Nephron (organoid): Measurements from ENCODE around the gene RAB11FIP3.

Source experiments
- H3K27ac Mint-ChIP-seq, 3 experiments: 2 replicates each; pipeline ENCODE4 v1.8.0; 2020; ENCODE audit warnings: mixed read lengths in 3 of 3, mild to moderate bottlenecking in 2 of 3, moderate library complexity in 1 of 3
- H3K27me3 Mint-ChIP-seq: 2 replicates; pipeline ENCODE4 v1.8.0; 2021; ENCODE audit warnings: low read depth, mild to moderate bottlenecking, moderate library complexity, mixed read lengths
- H3K36me3 Mint-ChIP-seq: 2 replicates; pipeline ENCODE4 v1.8.0; 2020; ENCODE audit warnings: low read depth, mixed read lengths
- H3K4me1 Mint-ChIP-seq: 2 replicates; pipeline ENCODE4 v1.8.0; 2020; ENCODE audit warnings: mixed read lengths
- H3K4me3 Mint-ChIP-seq, 3 experiments: 2 replicates each; pipeline ENCODE4 v1.8.0; 2020; ENCODE audit warnings: mild to moderate bottlenecking in 3 of 3, mixed read lengths in 3 of 3, moderate library complexity in 2 of 3
- H3K9me3 Mint-ChIP-seq: 2 replicates; pipeline ENCODE4 v1.8.0; 2020; ENCODE audit warnings: mixed read lengths
- CTCF ChIP-seq, 3 experiments: fragments of 200-600 bp; sonication (generic); IDR thresholded peaks; one replicate each; pipeline ENCODE4 v1.5.0; 2021; ENCODE audit warnings: antibody characterized with exemption in 3 of 3; ENCODE audit not compliant: unreplicated experiment in 3 of 3

Gene RAB11FIP3

GRCh38 chr16:378821-379182, 46.6 kb upstream of the RAB11FIP3 start:
- peaks cover 12% of the 10 kb centered on the region for H3K4me1 Mint-ChIP-seq
- H3K36me3 Mint-ChIP-seq: no peaks in the 10 kb centered on the region
- peak overlapping the region; percentile 46 to 72 (median 64) for H3K4me3 Mint-ChIP-seq
- no peak overlapping the region for H3K27ac Mint-ChIP-seq
- H3K9me3 Mint-ChIP-seq: no peaks in the 10 kb centered on the region
- TF ChIP-seq CTCF (IDR thresholded peaks at IDR 0.05; ENCODE audit: unreplicated experiment in 3 of 3): no peak
- H3K27me3 Mint-ChIP-seq: peaks cover 11% of the 10 kb centered on the region

GRCh38 chr16:379183-379960, 46.1 kb upstream of the RAB11FIP3 start:
- H3K9me3 Mint-ChIP-seq: no peaks in the 10 kb centered on the region
- H3K4me3 Mint-ChIP-seq: peak overlapping the region; percentile 77 to 83 (median 83)
- no peaks in the 10 kb centered on the region for H3K36me3 Mint-ChIP-seq
- peaks cover 11% of the 10 kb centered on the region for H3K27me3 Mint-ChIP-seq
- peaks cover 12% of the 10 kb centered on the region for H3K4me1 Mint-ChIP-seq
- H3K27ac Mint-ChIP-seq: no peak overlapping the region
- no peak for TF ChIP-seq CTCF (IDR thresholded peaks at IDR 0.05; ENCODE audit: unreplicated experiment in 3 of 3)

GRCh38 chr16:379961-380761, 45.3 kb upstream of the RAB11FIP3 start:
- Mint-ChIP-seq H3K27me3 (peaks cover 11% of the 10 kb centered on the region), H3K9me3 (no peaks in the 10 kb centered on the region), H3K4me3 (peak overlapping the region; percentile 77 to 83 (median 83)), H3K36me3 (no peaks in the 10 kb centered on the region), H3K27ac (no peak overlapping the region), H3K4me1 (peaks cover 12% of the 10 kb centered on the region)
- TF ChIP-seq CTCF (IDR thresholded peaks at IDR 0.05; ENCODE audit: unreplicated experiment in 3 of 3): no peak

GRCh38 chr16:380762-381011, 44.8 kb upstream of the RAB11FIP3 start:
- Mint-ChIP-seq H3K27me3 (peaks cover 11% of the 10 kb centered on the region), H3K9me3 (no peaks in the 10 kb centered on the region), H3K4me3 (peak overlapping the region; percentile 77 to 83 (median 83)), H3K4me1 (peaks cover 12% of the 10 kb centered on the region), H3K36me3 (no peaks in the 10 kb centered on the region), H3K27ac (no peak overlapping the region)
- TF ChIP-seq CTCF (IDR thresholded peaks at IDR 0.05; ENCODE audit: unreplicated experiment in 3 of 3): no peak

GRCh38 chr16:381012-381788, 44.2 kb upstream of the RAB11FIP3 start:
- no peak for TF ChIP-seq CTCF (IDR thresholded peaks at IDR 0.05; ENCODE audit: unreplicated experiment in 3 of 3)
- no peaks in the 10 kb centered on the region for H3K36me3 Mint-ChIP-seq
- H3K9me3 Mint-ChIP-seq: no peaks in the 10 kb centered on the region

More at GRCh38 chr16:381012-381788, 44.2 kb upstream of the RAB11FIP3 start:
- H3K4me1 Mint-ChIP-seq: peaks cover 12% of the 10 kb centered on the region
- H3K27ac Mint-ChIP-seq: no peak overlapping the region
- H3K4me3 Mint-ChIP-seq: peak overlapping the region; percentile 77 to 79 (median 78)
- H3K27me3 Mint-ChIP-seq: peaks cover 11% of the 10 kb centered on the region
